Peyer's patch (tissue), 4 donors: ENCODE measurements around the gene GPR158.

Experiments used
- CTCF ChIP-seq, 6 experiments: fragments of 450-650 bp in 4 of 6; fragments of 200-600 bp in 2 of 6; sonication (generic) in 1 of 6; IDR thresholded peaks; one replicate each; pipeline ENCODE4 v1.5.1; 2017 to 2019; ENCODE audit warnings: antibody characterized with exemption in 6 of 6, mild to moderate bottlenecking in 3 of 6, moderate library complexity in 1 of 6
- POLR2A ChIP-seq, 2 donors: fragments of 450-650 bp; IDR thresholded peaks; one replicate each; pipeline ENCODE4 v1.5.1; 2017; ENCODE audit warnings: antibody characterized with exemption in 2 of 2, mild to moderate bottlenecking in 2 of 2, moderate library complexity in 2 of 2

GRCh38 chr10:25536027-25536426 lies 361.2 kb downstream of the GPR158 start:
- no peak for TF ChIP-seq CTCF (IDR thresholded peaks at IDR 0.05)
- no peak for TF ChIP-seq POLR2A (IDR thresholded peaks at IDR 0.05)
